ENCODE data around the gene FCN3.

FCN3 gene

GRCh38 chr1:27341525-27342252 is 32.9 kb downstream of the FCN3 start, which contains the start of gene SYTL1:
SYTL1 (plus strand) TSS chr1:27342022; CDS start chr1:27345335, 3,313 bp downstream.
- no peak for DNase-seq (ENCODE audit: low read depth)

DNA sequence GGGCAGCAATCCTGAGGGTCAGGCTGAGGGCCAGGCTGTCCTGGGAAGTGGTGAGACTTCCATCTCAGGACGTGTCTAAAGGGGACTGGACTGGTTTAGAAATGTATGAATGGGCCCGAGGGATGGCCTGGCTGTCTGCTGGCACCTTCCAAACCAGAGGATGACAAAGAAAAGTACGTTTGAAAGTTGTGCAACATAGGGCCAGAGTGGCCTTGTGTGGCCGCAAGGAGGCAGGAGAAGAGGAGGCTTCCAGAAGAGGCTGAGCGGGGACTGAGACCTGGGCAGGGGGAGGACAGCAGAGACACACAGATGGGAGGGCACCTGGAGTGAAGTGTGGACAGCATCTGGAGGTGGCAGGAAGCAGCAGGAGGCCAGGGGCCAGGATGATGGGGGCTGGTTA is 35.4 kb downstream of the FCN3 start:
- no peak for DNase-seq (ENCODE audit: low read depth)

GRCh38 chr1:27338751-27339150 is 35.9 kb downstream of the FCN3 start:
- DNase-seq (ENCODE audit: low read depth), result no peak

DNA sequence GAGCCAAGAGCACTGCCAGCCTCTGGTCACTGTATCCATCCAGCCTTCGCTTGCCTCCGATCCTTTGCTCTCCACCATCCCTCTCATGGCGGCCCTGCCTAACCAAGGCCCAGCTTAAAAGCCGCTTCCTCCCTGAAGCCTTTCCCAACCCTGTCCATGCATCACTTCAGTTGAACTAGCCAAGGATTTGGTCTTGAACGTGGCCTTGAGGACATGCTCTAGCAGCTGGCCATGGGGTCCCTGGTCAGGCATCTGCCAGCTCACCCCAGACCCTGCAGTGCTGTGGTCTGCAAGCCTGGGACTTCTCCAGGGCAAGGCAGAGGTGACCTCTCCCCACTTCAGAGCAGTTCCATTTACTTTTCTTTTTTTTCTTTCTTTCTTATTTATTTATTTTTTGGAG is 37.9 kb downstream of the FCN3 start:
- no peak for DNase-seq (ENCODE audit: low read depth)

GRCh38 chr1:27335506-27336422 is 38.9 kb downstream of the FCN3 start:
- DNase-seq (ENCODE audit: low read depth), result no peak

DNA sequence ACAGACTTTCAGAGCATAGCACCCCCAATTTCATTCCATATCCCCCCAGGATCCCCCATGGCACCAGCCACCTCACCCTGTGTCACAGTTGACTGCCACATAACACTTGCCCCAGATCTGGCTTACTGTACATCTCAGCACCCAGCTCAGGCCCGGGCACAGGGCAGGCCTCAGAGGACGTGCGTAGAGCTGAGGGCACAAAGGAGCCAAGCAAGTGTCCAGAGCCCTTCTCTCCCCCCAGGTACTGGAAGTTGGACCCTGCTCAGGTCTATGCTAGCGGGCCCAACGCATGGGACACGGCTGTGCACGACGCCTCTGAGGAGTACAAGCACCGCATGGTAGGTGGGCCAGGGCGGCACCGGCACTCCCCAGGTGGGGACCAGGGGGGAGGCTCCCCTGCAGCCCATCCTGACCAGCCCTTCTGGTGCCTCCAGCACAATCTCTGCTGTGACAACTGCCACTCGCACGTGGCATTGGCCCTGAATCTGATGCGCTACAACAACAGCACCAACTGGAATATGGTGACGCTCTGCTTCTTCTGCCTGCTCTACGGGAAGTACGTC is 40.8 kb downstream of the FCN3 start:
- no peak for DNase-seq (ENCODE audit: low read depth)

DNA sequence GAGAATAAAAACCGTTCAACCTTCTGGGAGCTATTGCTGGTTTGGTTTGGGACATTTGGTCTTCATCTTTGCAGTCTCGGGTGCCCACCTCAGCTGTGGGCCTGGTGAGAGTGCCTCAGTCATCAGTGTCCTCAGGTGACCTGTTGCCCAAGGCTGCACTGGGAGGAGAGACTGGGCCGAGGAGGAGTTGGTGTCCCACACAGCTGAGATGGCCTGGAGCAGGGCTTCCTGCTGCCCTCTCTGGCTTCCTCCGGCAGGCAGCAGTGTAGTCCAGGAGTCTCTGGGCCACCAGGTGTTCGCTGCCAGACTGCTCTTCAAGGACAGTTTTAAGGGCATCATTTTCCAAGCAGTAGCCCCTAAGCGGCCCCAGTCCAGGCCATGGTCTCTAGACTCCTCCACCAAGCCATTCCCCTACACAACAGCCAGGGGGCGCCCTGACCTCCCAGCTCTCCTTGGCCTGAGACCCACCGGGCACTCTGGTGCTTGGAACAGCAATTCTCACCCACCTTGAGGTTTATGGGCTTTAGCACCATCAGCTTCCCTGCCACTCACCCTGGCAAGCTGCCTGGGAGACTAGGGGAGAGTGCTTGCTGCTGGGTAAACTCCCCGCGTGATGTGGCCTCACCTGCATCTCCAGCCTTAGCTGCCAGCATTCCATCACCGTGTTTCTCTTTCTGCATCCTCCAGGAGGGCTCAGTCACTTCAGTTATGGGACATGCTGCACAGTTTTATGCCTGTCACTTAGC is 41.9 kb downstream of the FCN3 start:
- DNase-seq (ENCODE audit: low read depth), result no peak

DNA sequence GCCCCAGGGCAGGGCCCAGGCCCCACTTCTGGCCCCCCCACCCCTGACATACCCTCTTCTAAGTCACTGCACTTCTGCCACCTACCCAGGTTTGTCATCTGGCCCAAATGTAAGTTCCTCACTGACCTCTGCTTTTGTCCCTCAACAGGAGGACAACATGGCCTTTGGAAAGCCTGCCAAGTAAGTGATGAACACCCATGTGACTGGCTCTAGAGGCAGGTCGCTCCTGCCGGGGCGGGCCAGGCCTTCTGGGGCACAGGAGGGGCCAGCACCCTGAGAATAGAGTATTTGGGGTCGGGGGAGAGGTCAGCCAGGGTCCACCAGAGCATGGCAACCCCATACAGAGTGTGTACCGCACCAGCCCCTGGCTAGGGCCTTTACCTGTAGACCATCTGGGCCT is 42.7 kb downstream of the FCN3 start:
- DNase-seq (ENCODE audit: low read depth), result no peak

GRCh38 chr1:27331426-27331825 is 43.2 kb downstream of the FCN3 start:
- no peak for DNase-seq (ENCODE audit: low read depth)

GRCh38 chr1:27330786-27331185 is 43.8 kb downstream of the FCN3 start:
- DNase-seq (ENCODE audit: low read depth), result no peak

- no peak for DNase-seq (ENCODE audit: low read depth)
These were observed 46.7 kb downstream of the FCN3 start for GRCh38 chr1:27327964-27328363.

- DNase-seq (ENCODE audit: low read depth), result no peak
These were observed 49.3 kb downstream of the FCN3 start for GRCh38 chr1:27325286-27325685.

GRCh38 chr1:27322569-27323240 is 51.9 kb downstream of the FCN3 start:
- no peak for DNase-seq (ENCODE audit: low read depth)

DNA sequence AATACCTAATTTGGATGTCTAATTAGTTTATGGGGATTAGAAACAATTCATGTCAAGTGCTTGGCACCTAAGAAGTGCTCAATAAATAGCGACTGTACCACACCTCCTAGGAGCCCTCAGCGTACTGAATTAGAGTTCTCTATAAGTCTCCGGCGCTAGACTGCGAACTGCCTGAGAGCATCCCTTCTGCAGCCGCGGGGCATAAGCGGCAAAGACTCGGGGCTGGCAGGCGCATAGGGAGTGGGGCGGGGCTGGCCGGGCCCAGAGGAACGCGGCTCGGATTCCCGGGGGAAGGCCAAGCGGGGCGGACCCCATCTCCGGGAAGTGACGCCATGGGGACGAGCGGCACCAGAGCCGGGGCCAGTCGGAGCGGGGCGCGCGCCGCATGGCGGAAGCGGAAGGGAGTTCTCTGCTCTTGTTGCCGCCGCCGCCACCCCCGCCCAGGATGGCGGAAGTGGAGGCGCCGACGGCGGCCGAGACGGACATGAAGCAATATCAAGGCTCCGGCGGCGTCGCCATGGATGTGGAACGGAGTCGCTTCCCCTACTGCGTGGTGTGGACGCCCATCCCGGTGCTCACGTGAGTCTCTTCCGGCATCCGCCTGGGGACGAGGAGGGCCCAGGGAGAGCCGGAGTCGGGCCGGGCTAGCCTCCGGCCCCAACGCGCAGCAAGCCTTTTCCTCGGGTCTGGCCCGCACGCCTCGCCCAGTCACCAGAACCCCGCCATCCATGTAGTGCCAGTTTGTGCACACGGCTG is 52.6 kb downstream of the FCN3 start, which contains the start of gene TMEM222:
TMEM222 (plus strand) TSS at position 351 of the 756 bp plus-strand sequence; CDS start at position 386, 35 bp downstream.
- peak; percentile 76 for DNase-seq (ENCODE audit: low read depth)

Data from GM04503 (cell line).